ENCODE data around the gene RNF175.

The RNF175 gene

DNA sequence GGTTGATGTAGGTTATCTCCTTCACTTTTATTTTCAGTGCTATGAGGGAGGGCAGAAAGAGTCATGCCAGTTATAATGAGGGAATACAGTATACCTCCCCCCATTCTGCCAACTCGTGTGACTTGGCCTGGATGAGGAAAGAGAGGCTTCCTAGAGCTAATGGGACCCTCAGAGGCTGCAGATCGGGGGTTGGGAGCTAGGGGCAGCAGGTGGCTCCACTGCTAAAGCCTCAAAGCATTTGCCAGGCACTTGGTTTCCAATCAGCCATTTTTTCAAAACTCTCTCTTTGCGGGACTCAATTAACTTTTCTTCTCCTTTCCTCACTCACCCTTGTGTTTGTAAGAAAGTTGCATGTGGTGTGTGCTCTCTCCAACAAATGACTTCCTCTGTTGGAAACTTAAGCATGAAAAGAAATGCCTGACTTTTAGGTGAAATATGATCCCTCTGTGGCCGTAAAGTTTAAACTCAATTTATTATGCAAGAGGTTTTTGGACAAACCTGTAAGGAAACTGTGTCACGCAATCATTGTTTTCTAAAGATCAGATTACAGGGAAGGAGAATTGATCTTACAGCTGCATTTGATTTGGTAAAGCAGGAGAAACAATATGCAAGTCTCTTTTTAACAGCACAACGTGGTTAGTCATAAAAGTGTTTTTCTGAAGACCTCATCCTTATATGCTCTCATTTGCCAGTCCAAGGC, 22.0 kb upstream of the RNF175 start:
- no peak overlapping the region for H3K27ac ChIP-seq
- TF ChIP-seq, protein P1, sequence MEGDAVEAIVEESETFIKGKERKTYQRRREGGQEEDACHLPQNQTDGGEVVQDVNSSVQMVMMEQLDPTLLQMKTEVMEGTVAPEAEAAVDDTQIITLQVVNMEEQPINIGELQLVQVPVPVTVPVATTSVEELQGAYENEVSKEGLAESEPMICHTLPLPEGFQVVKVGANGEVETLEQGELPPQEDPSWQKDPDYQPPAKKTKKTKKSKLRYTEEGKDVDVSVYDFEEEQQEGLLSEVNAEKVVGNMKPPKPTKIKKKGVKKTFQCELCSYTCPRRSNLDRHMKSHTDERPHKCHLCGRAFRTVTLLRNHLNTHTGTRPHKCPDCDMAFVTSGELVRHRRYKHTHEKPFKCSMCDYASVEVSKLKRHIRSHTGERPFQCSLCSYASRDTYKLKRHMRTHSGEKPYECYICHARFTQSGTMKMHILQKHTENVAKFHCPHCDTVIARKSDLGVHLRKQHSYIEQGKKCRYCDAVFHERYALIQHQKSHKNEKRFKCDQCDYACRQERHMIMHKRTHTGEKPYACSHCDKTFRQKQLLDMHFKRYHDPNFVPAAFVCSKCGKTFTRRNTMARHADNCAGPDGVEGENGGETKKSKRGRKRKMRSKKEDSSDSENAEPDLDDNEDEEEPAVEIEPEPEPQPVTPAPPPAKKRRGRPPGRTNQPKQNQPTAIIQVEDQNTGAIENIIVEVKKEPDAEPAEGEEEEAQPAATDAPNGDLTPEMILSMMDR (conservative IDR thresholded peaks at IDR 0.05): no peak

DNA sequence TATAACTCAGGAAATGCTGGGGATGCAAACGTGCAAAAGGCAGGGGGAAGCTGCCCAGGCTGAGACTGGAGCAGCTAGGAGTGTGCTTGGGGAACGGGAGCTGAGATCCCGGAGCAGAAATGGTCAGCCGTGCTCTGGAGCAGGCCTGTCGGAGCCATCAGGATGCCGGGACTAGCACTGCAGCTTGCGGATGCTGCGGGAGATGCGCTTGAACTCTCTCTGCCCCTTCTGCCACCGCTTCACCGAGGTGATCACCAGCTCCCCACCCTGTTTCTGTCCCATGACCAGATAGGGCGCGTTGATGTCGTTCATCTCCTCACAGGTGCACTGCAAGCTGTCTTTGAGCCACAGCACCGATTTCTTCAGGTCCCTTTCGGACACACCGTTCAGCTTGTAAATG, 21.5 kb upstream of the RNF175 start:
- TF ChIP-seq, protein P1 (conservative IDR thresholded peaks at IDR 0.05): no peak
- no peak overlapping the region for H3K27ac ChIP-seq

DNA sequence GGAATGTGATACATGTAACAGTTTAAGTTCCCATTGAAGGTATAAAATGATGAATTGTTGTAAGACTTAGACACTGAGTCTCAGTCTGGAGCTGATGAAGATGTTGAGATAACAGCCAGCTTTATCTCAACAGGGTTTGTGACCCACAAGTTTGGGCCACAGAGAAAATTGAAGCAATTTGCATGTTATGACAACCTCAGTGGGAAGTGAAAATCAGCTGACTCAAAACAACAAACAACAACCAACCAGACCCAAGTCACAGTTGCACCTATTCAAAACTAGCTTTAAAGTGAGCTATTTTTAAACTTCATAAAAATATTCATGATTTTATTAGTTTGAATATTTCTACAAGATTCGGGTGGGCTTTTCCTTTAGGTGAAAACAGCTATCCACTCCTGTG, 21.1 kb upstream of the RNF175 start:
- TF ChIP-seq, protein P1 (conservative IDR thresholded peaks at IDR 0.05): no peak
- H3K27ac ChIP-seq: no peak overlapping the region

DNA sequence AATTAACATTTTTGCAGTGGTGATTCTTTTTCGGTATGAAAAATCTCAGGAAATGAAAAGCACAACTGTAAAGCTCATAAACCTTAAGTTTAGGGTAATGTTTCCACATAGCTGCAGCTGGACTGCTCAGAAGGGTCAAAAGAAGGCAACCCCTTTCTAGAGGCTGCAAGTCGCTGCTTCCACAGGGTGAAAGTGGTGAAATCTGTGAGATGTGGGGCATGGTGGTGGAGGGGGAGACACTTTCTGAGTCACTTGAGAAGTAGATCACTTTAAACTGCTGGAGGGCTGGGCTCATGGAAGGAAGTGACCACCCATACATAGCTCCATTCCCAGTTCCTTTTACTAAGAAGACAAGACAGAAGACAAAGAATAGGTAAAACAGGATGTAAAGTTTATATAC, 20.4 kb upstream of the RNF175 start:
- TF ChIP-seq, protein P1 (conservative IDR thresholded peaks at IDR 0.05): no peak
- H3K27ac ChIP-seq: no peak overlapping the region

DNA sequence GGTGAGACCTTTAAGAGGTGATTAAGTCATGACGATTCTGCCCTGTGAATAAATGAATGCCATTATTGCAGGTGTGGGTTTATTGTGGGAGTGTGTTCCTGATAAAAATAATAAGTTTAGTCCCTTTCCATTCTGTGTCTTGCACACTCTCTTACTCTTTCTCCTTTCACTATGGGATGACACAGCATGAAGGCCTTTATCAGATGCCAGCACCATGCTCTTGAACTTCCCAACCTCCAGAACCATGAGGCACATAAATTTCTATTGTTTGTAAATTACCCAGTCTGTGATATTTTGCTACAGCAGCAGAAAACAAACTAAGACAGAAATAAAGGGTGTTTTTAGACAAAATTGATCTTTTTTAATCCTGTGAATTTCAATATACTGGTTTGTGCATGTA, 18.6 kb upstream of the RNF175 start:
- H3K27ac ChIP-seq: no peak overlapping the region
- TF ChIP-seq, protein P1 (conservative IDR thresholded peaks at IDR 0.05): no peak

DNA sequence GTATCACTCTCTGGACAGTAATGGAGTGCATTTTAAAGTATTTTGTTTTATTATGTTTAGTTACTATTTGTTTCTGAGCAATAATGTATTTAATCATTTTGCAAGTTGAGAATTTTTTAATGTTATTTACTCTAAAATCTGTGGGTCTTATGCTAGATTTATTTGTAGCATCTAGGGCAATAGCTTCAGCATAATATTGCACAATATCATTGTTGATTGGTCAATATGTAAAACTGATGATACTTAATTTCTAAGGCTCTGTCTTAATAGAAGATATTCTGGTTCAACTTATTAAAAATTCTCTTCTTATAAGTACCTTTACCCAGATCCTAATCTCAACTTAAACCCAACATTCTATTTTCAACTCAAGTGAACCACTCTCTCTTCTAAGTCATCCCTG, 17.6 kb upstream of the RNF175 start:
- TF ChIP-seq, protein P1 (conservative IDR thresholded peaks at IDR 0.05): no peak

DNA sequence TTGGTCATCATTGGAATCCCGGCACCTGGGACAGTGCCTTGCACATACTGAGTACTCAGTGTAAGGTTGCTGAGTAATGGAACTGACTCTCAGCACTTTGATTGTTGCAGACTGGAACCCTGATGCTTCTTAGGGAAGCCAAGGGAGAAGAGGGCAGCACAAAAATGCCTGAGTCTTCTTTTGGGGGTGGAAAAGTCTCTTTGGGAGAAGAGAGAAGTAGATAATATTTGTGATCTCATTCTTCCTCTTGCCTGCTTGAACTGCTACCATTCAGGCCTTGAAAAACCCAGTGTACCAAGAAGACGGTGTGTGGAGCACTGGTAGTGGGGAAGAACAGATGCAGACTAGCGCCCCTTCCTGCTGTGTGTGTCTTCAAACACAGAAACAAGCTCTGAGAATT, 16.8 kb upstream of the RNF175 start:
- TF ChIP-seq, protein P1 (conservative IDR thresholded peaks at IDR 0.05): no peak
- no peak overlapping the region for H3K27ac ChIP-seq

More for the DNA sequence above, 17.6 kb upstream of the RNF175 start:
- H3K27ac ChIP-seq: no peak overlapping the region

All from VCaP (cell line).